ENCODE results near the gene PHACTR3. TPM values are rescaled to one million over a fixed set of nuclear protein-coding genes. Genes with fewer than 3 reads are reported as not detected.

The PHACTR3 gene
- total RNA-seq, 6 donors from 2014 or later, result 5.5 to 30.8 (median 11.4) TPM

GRCh38 chr20:59688999-59689398 is 84.7 kb downstream of the PHACTR3 start:
- WGBS, 2 donors, result 76 to 85% methylated on average over 7 of the region's 7 CpGs

GRCh38 chr20:59690101-59690500 is 85.8 kb downstream of the PHACTR3 start:
- Histone ChIP-seq H3K27me3 (no peaks in the 10 kb centered on the region), H3K4me1 (no peaks in the 10 kb centered on the region), H3K36me3 (no peaks in the 10 kb centered on the region), H3K27ac (no peak overlapping the region), H3K4me3 (no peak overlapping the region), H3K9me3 (no peaks in the 10 kb centered on the region)
- no peak for TF ChIP-seq CTCF (IDR thresholded peaks at IDR 0.05)
- TF ChIP-seq POLR2AphosphoS5 (IDR thresholded peaks at IDR 0.05), result no peak
- no peak for TF ChIP-seq POLR2A (IDR thresholded peaks at IDR 0.05)
- no peak for TF ChIP-seq EP300 (IDR thresholded peaks at IDR 0.05)
- DNase-seq, result no peak
- ATAC-seq (ENCODE audit: low FRiP score in 2 of 2), result no peak
- 77 to 79% methylated on average over 4 of the region's 4 CpGs for WGBS, 2 donors

More at GRCh38 chr20:59688999-59689398, 84.7 kb downstream of the PHACTR3 start:
- DNase-seq (no peak), ATAC-seq (ENCODE audit: low FRiP score in 2 of 2) (no peak)
- TF ChIP-seq CTCF (IDR thresholded peaks at IDR 0.05), result no peak
- TF ChIP-seq POLR2AphosphoS5 (IDR thresholded peaks at IDR 0.05), result no peak
- TF ChIP-seq POLR2A (IDR thresholded peaks at IDR 0.05), result no peak
- TF ChIP-seq EP300 (IDR thresholded peaks at IDR 0.05), result no peak
- no peaks in the 10 kb centered on the region for H3K4me1 ChIP-seq
- H3K9me3 ChIP-seq, result no peaks in the 10 kb centered on the region
- H3K27ac ChIP-seq, result no peak overlapping the region
- H3K27me3 ChIP-seq, result no peaks in the 10 kb centered on the region
- H3K4me3 ChIP-seq, result no peak overlapping the region
- no peaks in the 10 kb centered on the region for H3K36me3 ChIP-seq

GRCh38 chr20:59690976-59691375 is 86.6 kb downstream of the PHACTR3 start:
- no peak for TF ChIP-seq CTCF (IDR thresholded peaks at IDR 0.05)
- TF ChIP-seq EP300 (IDR thresholded peaks at IDR 0.05), result no peak
- TF ChIP-seq POLR2AphosphoS5 (IDR thresholded peaks at IDR 0.05), result no peak
- TF ChIP-seq POLR2A (IDR thresholded peaks at IDR 0.05), result no peak
- no peak overlapping the region for H3K4me3 ChIP-seq
- DNase-seq (no peak), ATAC-seq (ENCODE audit: low FRiP score in 2 of 2) (no peak)
- no peaks in the 10 kb centered on the region for H3K27me3 ChIP-seq
- WGBS, 2 donors, result 67 to 68% methylated on average over 4 of the region's 4 CpGs
- no peaks in the 10 kb centered on the region for H3K4me1 ChIP-seq
- H3K27ac ChIP-seq, result no peak overlapping the region
- no peaks in the 10 kb centered on the region for H3K9me3 ChIP-seq
- no peaks in the 10 kb centered on the region for H3K36me3 ChIP-seq

GRCh38 chr20:59692139-59692538 is 87.8 kb downstream of the PHACTR3 start:
- Histone ChIP-seq H3K9me3 (no peaks in the 10 kb centered on the region), H3K4me3 (no peak overlapping the region), H3K4me1 (no peaks in the 10 kb centered on the region), H3K27me3 (no peaks in the 10 kb centered on the region), H3K36me3 (no peaks in the 10 kb centered on the region), H3K27ac (no peak overlapping the region)
- no peak for DNase-seq
- WGBS, 2 donors, result 61 to 77% methylated on average over 3 of the region's 3 CpGs
- ATAC-seq (ENCODE audit: low FRiP score in 2 of 2), result no peak
- no peak for TF ChIP-seq POLR2AphosphoS5 (IDR thresholded peaks at IDR 0.05)

GRCh38 chr20:59693587-59693986 is 89.2 kb downstream of the PHACTR3 start:
- TF ChIP-seq EP300 (IDR thresholded peaks at IDR 0.05) (no peak), POLR2A (IDR thresholded peaks at IDR 0.05) (no peak), CTCF (IDR thresholded peaks at IDR 0.05) (no peak), POLR2AphosphoS5 (IDR thresholded peaks at IDR 0.05) (no peak)
- ATAC-seq (ENCODE audit: low FRiP score in 2 of 2), result no peak

More at GRCh38 chr20:59693587-59693986, 89.2 kb downstream of the PHACTR3 start:
- H3K4me3 ChIP-seq, result no peak overlapping the region
- no peaks in the 10 kb centered on the region for H3K9me3 ChIP-seq
- no peak overlapping the region for H3K27ac ChIP-seq
- 80 to 81% methylated on average over 4 of the region's 4 CpGs for WGBS, 2 donors
- H3K36me3 ChIP-seq, result no peaks in the 10 kb centered on the region
- no peaks in the 10 kb centered on the region for H3K4me1 ChIP-seq
- no peak for DNase-seq
- H3K27me3 ChIP-seq, result no peaks in the 10 kb centered on the region
